ENCODE measurements around the gene GPR176.
A peak's percentile ranks its signal among the peaks of the same experiment; 100 is the strongest.
"Not testable (repeated sequence)": the region's sequence is repeated elsewhere in the genome, so short reads cannot be mapped to it uniquely, and the experiment has no call there.

Gene GPR176

GRCh38 chr15:39935241-39935640 lies 15.2 kb upstream of the GPR176 start:
- no peak for DNase-seq

- no peak for DNase-seq
Observed at GRCh38 chr15:39934397-39935071, 14.5 kb upstream of the GPR176 start.

- no peak for DNase-seq
Observed at GRCh38 chr15:39931615-39932014, 11.5 kb upstream of the GPR176 start.

- no peak for DNase-seq
Observed at GRCh38 chr15:39926526-39926925, 6.5 kb upstream of the GPR176 start.

- DNase-seq = no peak
Observed at GRCh38 chr15:39925112-39925842, 5.2 kb upstream of the GPR176 start.

GRCh38 chr15:39924437-39924836 lies 4.4 kb upstream of the GPR176 start:
- DNase-seq = no peak

- no peak for DNase-seq
Observed at GRCh38 chr15:39922462-39923092, 2.5 kb upstream of the GPR176 start.

- DNase-seq = no peak
Observed at GRCh38 chr15:39921274-39921638, 1.2 kb upstream of the GPR176 start.

- peak; percentile 87 for DNase-seq
Observed at GRCh38 chr15:39920510-39921273, 626 bp upstream of the GPR176 start.

GRCh38 chr15:39919411-39919747 lies 687 bp downstream of the GPR176 start:
- peak; percentile 16 for DNase-seq

GRCh38 chr15:39918688-39919385 lies 1.2 kb downstream of the GPR176 start:
- no peak for DNase-seq

GRCh38 chr15:39914977-39915376 lies 5.1 kb downstream of the GPR176 start:
- DNase-seq = no peak

GRCh38 chr15:39909007-39909406 lies 11.1 kb downstream of the GPR176 start:
- no peak for DNase-seq

- DNase-seq = no peak
Observed at GRCh38 chr15:39908186-39908585, 11.9 kb downstream of the GPR176 start.

GRCh38 chr15:39907216-39907615 lies 12.8 kb downstream of the GPR176 start:
- no peak for DNase-seq

- DNase-seq = no peak
Observed at GRCh38 chr15:39904115-39904514, 16.0 kb downstream of the GPR176 start.

GRCh38 chr15:39898317-39898716 lies 21.7 kb downstream of the GPR176 start:
- no peak for DNase-seq

- DNase-seq = no peak
Observed at GRCh38 chr15:39896846-39897245, 23.2 kb downstream of the GPR176 start.

GRCh38 chr15:39896101-39896500 lies 24.0 kb downstream of the GPR176 start:
- DNase-seq = no peak

GRCh38 chr15:39893051-39893450 lies 27.0 kb downstream of the GPR176 start:
- DNase-seq = not testable (repeated sequence)

GRCh38 chr15:39892418-39892817 lies 27.6 kb downstream of the GPR176 start:
- no peak for DNase-seq

- no peak for DNase-seq
Observed at GRCh38 chr15:39890621-39891020, 29.4 kb downstream of the GPR176 start.

- DNase-seq = no peak
Observed at GRCh38 chr15:39889601-39890000, 30.5 kb downstream of the GPR176 start.
